Stimulated activated CD4-positive, alpha-beta T cell treated with anti-CD3 and anti-CD28 coated beads, Interleukin-4, amount 100 ng/mL, for 4 hours (primary cell): ENCODE results near the gene CEP104.

Experiments used
- DNase-seq, 2 experiments: peaks; one replicate each; pipeline ENCODE4 v3.0.0-alpha.2; 2020

The CEP104 gene

GRCh38 chr1:3864884-3865283 is 7.9 kb upstream of the CEP104 start:
- DNase-seq, result no peak

- DNase-seq, result no peak
Measured at GRCh38 chr1:3863231-3863935, 6.4 kb upstream of the CEP104 start.

- DNase-seq, result no peak
Measured at GRCh38 chr1:3858231-3858981, 1.4 kb upstream of the CEP104 start.

GRCh38 chr1:3857791-3858129 is 749 bp upstream of the CEP104 start:
- no peak for DNase-seq

- no peak for DNase-seq
Measured at GRCh38 chr1:3852711-3853485, 4.1 kb downstream of the CEP104 start.

GRCh38 chr1:3852091-3852490 is 4.9 kb downstream of the CEP104 start:
- DNase-seq, result no peak

GRCh38 chr1:3851292-3851691 is 5.7 kb downstream of the CEP104 start:
- DNase-seq, result no peak

- no peak for DNase-seq
Measured at GRCh38 chr1:3850857-3851256, 6.2 kb downstream of the CEP104 start.

GRCh38 chr1:3847081-3847480 is 9.9 kb downstream of the CEP104 start:
- no peak for DNase-seq

GRCh38 chr1:3846541-3846940 is 10.5 kb downstream of the CEP104 start:
- DNase-seq, result no peak

- no peak for DNase-seq
Measured at GRCh38 chr1:3842912-3843311, 14.1 kb downstream of the CEP104 start.

- no peak for DNase-seq
Measured at GRCh38 chr1:3841491-3841890, 15.5 kb downstream of the CEP104 start.

GRCh38 chr1:3838788-3839187 is 18.2 kb downstream of the CEP104 start:
- DNase-seq, result no peak

- DNase-seq, result no peak
Measured at GRCh38 chr1:3837685-3838084, 19.3 kb downstream of the CEP104 start.

- no peak for DNase-seq
Measured at GRCh38 chr1:3837200-3837599, 19.8 kb downstream of the CEP104 start.

- DNase-seq, result no peak
Measured at GRCh38 chr1:3836421-3836820, 20.6 kb downstream of the CEP104 start.

- no peak for DNase-seq
Measured at GRCh38 chr1:3834701-3835100, 22.3 kb downstream of the CEP104 start.

- DNase-seq, result no peak
Measured at GRCh38 chr1:3831689-3832088, 25.3 kb downstream of the CEP104 start.

GRCh38 chr1:3828391-3828790 is 28.6 kb downstream of the CEP104 start:
- no peak for DNase-seq

GRCh38 chr1:3827813-3828307 is 29.2 kb downstream of the CEP104 start:
- no peak for DNase-seq

GRCh38 chr1:3825356-3825755 is 31.7 kb downstream of the CEP104 start:
- DNase-seq, result no peak

- no peak for DNase-seq
Measured at GRCh38 chr1:3824650-3825049, 32.4 kb downstream of the CEP104 start.

GRCh38 chr1:3822421-3822820 is 34.6 kb downstream of the CEP104 start:
- DNase-seq, result no peak

- no peak for DNase-seq
Measured at GRCh38 chr1:3821908-3822307, 35.1 kb downstream of the CEP104 start.
